Right renal cortex interstitium (tissue), 3 donors: ENCODE data around the gene KCNK6. TPM values are rescaled to one million over a fixed set of nuclear protein-coding genes. Genes with fewer than 3 reads are reported as not detected.
"Not testable (repeated sequence)": the region's sequence is repeated elsewhere in the genome, so short reads cannot be mapped to it uniquely, and the experiment has no call there.

Source experiments
- DNase-seq, 3 donors: peaks; one replicate each; pipeline ENCODE4 v3.0.0-alpha.2; 2013; ENCODE audit warnings: low read depth in 3 of 3, low spot score in 2 of 3
- polyA plus RNA-seq, 3 donors: library from polyadenylated mRNA; unstranded; fragments of 120-200 nt; gene quantifications; one replicate each; pipeline ENCODE4 v1.2.1, GENCODE V29; 2013; ENCODE audit not compliant: insufficient read length in 3 of 3

The KCNK6 gene
- polyA plus RNA-seq, 3 donors = 3.1 to 3.3 (median 3.3) TPM

DNA sequence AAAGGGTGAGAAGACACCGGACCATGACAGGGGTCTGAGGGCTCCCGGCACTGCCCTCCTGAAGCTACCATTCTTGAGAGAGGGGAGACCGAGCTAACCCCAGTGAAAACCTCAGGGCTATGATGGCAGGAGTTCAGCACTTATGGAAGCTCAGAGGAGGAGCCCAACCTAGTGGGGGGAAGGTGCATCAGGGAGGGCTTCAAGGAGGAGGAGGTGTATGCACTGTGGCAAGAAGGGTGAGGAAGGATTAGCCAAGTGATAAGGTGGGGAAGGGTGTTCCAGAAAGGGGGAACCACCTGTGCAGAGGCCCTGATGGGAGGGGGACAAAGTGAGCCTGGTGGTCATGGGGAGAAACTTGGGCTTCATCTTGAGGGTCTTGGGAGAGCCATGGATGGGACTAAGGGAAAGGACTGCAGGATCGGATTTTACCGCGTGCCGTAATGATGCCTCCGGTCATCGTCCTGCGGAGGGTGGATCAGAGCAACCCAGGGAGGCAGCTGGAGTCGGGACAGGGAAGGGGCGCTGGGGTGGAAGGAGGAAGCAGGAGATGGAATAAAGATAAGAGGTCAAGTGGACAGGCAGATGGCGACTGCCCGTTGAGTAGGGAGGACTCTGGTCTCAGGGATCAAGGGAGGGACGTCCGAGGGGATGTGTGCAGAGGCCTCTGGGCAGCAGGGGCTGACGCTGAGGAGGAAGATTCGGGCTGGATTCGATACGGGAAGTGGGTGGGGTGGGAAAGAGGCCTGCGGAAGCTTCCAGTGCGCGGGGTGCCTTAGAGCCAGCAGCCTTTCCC lies 41.4 kb downstream of the KCNK6 start:
- no peak for DNase-seq

DNA sequence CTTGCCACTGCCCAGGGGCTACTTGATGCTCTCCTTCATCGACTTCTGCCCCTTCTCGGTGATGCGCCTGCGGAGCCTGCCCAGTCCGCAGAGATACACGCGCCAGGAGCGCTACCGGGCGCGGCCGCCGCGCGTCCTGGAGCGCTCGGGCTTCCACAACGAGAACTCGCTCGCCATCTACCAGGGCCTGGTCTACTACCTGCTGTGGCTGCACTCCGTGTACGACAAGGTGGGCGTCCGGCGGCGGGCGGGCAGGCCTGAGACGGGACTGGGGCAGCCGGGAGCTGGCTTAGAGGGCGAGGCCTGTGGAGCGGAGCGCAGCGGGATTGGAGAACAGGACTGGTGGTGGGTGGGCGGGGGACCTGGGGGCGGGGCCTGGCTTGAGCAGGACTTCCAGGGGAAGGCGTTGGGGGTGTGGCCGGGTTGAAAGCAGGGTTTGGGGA lies 42.0 kb downstream of the KCNK6 start:
- peak; percentile 47 to 76 (median 57) for DNase-seq

DNA sequence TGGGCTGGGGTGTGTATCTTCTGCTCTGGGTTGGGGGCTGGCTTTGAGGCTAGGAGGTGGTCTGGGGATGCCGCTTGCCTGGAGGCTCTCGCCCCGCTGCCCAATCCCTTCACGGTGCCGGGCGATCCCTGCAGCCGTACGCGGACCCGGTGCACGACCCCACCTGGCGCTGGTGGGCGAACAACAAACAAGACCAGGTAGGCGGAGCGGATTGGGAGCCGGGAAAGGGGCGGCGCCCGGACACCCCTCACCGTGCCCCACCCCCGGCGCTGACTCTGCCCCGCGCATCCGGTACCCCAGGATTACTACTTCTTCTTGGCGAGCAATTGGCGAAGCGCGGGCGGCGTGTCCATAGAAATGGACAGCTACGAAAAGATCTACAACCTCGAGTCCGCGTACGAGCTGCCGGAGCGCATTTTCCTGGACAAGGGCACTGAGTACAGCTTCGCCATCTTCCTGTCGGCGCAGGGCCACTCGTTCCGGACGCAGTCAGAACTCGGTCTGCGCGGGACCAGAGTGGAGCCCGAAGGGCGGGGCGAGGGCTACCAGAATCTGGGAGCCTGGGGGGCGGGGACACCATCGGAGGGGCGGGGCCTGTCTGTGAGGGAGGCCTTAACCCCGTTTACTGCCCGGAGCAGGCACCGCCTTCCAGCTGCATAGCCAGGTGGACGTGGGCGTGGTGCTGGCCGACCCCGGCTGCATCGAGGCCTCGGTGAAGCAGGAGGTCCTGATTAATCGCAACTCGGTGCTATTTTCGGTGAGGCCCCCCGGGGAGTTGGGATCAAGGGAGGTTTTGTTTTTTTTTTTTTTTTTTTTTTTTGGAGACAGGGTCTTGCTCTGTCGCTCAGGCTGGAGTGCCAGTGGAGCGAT lies 42.7 kb downstream of the KCNK6 start:
- peak in 1 of 3 donors; percentile 38 for DNase-seq

DNA sequence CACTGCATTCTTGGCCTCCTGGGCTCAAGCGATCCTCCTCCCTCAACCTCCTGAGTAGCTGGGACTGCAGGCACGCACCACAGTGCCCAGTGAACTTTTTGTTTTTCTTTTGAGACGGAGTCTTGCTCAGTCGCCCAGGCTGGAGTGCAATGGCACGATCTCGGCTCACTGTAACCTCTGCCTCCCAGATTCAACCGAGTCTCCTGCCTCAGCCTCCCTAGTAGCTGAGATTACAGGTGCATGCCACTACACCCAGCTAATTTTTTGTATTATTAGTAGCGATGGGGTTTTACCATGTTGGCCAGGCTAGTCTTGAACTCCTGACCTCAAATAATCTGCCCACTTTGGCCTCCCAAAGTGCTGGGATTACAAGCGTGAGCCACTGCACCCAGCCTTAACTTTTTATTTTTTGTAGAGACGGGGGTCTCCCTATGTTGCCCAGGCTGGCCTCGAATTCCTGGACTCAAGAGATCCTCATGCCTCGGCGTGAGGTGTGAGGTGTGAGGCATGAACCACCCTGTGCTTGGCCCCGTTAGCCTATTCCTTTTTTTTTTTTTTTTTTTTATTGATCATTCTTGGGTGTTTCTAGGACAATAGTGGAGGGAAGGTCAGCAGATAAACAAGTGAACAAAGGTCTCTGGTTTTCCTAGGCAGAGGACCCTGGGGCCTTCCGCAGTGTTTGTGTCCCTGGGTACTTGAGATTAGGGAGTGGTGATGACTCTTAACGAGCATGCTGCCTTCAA lies 43.5 kb downstream of the KCNK6 start:
- not testable (repeated sequence) for DNase-seq

DNA sequence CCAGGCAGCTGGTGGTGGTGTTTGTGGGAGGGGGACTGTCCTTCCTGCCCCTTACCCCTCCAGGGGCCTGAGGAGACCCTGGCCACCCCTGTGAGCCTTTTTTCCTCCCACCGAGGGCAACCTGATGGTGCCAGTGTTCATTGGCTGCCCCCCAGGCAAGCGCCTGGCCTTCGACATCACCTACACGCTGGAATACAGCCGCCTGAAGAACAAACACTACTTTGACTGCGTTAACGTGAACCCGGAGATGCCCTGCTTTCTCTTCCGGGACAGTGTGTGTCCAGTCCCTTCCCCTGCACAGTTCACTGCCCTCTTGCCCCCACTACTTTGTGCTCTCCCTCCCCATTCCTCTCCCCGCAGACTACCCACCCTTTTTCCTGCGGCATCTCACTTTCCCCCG lies 47.4 kb downstream of the KCNK6 start:
- DNase-seq = no peak

DNA sequence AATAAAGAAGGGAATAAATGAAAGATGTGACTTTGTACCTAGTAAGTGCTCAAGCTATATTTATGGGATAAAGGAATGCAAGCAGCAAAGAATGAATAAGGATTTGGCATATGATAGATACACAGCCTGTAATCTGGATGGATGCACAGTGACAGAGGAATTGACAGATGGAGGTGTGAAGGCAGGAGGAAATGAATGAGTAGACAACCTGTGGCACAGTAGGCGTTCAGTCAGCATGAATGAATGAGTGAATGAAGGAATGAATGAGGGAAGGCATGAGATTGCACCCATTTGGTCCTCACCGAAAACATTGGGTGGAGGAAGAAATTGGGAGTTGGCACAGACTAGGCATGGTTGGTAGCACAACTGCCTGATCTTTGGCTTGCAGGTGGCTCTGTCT lies 49.9 kb downstream of the KCNK6 start:
- no peak for DNase-seq

DNA sequence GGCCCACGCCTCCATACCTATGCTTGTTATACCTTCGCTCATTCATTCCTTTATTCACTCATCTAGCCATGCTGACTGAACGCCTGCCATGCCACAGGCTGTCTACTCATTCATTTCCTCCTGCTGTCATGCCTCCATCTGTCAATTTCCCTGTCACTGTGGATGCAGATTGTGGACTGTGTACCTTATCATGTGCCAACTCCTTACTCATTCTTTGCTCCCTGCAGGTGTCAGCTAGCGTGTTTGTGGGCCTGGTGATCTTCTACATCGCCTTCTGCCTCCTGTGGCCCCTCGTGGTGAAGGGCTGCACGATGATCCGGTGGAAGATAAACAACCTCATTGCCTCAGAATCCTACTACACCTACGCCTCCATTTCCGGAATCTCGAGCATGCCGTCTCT lies 50.7 kb downstream of the KCNK6 start:
- DNase-seq = no peak

DNA sequence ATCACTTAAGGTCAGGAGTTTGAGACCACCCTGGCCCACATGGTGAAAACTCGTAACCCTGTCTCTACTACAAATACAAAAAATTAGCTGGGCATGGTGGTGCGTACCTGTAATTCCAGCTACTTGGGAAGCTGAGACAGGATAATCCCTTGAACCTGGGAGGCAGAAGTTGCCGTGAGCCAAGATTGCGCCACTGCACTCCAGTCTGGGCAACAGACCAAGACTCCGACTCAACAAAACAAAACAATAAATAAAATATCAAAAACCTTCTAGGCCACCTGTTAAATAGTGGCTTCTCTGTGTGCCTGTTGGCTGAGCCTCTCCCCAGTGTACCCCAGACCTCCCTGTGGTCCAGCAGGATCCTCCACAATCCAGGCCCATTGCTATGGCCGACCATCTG lies 51.4 kb downstream of the KCNK6 start:
- DNase-seq = no peak

DNA sequence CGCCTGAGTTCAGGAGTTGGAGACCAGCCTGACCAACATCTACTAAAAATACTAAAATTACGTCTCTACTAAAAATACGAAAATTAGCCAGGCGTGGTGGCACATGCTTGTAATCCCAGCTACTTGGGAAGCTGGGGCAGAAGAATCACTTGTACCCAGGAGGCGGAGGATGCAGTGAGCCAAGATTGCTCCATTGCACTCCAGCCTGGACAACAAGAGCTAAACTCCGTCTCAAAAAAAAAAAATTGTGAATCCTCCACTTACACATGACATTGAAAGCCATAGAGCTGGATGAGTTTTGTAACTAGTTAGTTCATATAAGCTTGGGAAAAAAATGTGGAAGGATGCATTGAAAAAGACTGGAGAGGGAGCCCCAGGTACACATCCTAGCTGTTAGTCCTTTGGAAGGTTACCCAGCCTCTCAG lies 54.3 kb downstream of the KCNK6 start:
- DNase-seq = no peak

DNA sequence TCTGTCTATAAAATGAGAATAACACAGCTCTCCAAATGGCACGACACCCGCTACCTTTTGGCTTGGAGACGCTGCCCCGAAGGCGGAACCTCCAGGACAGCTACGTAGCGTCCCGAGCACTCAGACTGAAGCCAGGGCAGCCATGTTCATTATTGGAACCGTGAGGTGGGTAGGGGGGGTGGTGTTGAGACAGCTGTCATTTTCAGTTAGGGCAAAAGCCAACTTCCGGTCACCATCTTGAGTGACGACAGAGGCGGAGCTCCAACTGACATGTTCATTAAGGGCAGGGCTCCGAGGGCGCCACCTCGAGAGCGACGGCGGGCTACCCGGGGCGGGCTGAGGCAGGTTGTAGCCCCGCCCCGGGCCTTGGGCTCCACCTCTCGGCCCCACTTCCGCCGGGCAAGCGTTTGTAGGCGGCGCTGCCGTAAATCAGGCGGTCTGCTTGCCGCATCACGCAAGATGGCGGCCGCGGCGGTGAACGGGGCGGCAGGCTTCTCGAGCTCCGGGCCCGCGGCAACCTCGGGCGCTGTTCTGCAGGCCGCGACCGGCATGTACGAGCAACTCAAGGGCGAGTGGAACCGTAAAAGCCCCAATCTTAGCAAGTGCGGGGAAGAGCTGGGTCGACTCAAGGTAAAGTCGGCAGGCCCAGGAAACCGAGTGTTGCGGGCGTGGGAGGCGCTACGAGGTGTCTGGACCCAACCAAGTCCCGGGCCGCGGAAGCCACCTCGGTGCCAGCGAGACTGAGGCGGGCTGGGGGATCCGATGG lies 54.9 kb downstream of the KCNK6 start, which contains the start of gene PSMD8:
PSMD8 (plus strand) TSS at position 240 of the 766 bp plus-strand sequence; CDS start at position 271, 31 bp downstream.
- DNase-seq = peak; percentile 97 to 99 (median 98)

DNA sequence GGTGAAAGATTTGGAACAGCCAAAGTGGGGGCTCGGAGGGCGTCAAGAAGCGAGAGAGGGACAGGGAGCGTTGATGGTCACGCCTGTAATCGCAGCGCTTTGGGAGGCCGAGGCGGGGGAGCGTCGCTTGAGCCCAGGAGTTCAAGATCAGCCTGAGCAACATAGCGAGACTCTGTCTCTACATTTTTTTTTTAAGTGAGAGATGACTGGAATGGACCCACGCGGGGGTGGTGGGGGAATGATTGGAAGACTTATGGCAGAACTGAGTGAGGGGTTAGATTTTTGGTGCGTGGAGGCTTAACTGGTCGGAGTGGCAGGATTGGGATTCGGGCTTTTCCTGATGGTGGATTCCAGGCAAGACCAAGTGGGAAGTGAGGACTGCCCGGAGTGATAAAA lies 55.5 kb downstream of the KCNK6 start:
- DNase-seq = no peak

DNA sequence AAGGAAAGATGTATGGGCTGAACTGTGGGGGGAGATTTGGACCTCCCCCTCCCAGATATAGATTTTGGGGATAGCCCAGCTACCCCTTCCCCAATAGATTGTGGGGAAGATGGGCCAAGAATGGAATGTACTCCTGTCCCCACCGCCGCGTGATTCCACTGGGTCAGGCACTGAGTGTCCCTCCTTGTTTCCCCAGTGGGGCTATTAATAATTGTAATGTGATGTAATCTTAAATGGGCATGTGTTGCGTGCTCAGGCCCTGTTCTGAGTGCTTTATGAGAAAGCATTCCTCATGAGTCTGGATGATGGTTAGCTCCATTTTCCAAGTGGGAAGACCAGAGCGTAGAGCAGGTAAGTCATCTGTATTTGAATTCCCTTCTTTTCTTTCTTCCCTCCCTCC lies 56.1 kb downstream of the KCNK6 start:
- no peak for DNase-seq

DNA sequence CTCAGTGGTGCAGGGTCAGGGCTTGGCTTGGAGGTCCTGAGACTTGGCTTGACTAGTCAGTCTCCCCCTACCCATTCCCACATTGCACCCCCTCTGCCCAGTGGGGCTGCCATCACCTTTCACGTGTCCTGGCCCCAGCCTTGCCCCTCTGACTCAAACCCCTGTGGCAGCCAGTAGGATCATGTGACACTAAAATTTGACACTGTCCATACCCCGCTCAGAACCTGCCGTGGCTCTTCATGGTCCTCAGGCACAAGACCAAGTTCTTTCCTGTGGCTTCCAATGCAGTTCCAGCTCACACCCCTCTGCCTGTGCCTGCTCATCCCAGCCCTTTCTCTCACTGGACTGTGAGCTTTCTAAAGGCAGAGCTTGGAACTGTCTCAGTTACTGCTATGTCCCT lies 56.9 kb downstream of the KCNK6 start:
- DNase-seq = no peak

DNA sequence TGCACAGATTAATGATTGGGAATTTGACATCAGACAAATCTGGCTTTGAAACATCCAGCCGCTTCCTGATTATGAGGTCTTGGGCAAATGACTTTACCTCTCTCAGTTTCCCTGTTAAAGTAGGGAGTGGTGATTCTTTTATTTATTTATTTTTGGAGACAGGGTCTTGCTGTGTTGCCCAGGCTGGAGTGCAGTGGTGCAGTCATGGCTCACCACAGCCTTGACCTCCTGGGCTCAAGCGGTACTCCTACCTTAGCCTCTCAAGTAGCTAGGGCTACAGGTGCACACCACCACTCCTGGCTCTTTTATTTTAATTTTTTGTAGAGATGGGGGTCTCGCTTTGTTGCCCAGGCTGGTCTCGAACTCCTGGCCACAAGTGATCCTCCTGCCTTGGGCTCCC lies 57.4 kb downstream of the KCNK6 start:
- DNase-seq = no peak

DNA sequence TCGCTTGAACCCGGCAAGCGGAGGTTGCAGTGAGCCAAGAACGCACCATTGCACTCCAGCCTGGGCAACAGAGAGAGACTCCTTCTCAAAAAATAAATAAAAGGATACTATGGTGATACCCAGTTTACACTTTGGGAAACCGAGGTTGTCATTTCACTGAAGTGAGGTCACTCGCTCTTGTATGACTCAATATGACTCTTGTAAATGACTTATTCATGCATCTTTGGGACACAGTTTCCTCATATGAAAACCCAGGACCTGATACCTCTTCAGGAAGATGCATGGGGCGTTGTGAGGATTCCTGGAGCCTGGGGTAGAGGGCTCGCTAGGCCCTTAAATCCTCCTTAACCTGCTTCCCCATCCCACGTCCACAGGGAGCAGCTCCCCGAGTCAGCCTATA lies 59.2 kb downstream of the KCNK6 start:
- DNase-seq = no peak

DNA sequence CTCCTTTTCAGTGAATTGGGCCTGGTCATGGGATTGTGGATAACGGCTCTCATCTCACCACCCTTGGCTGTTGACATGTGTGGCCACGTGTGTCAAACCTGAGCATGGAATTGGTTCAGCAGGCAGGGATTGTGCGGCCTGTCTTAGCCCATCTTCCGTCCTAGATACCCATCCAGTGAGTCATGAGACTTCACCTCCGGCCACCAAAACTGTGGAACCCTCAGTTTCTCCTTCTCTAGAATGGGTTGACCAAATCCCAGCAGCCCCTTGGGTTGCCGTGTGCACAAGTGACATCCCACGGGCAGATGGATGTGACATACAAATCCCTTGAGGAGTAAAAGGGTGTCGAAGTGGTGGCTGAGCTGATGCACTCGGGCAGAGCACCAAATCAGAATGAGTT lies 61.5 kb downstream of the KCNK6 start:
- DNase-seq = no peak
